ENCODE results near the gene CHCT1.

DNA sequence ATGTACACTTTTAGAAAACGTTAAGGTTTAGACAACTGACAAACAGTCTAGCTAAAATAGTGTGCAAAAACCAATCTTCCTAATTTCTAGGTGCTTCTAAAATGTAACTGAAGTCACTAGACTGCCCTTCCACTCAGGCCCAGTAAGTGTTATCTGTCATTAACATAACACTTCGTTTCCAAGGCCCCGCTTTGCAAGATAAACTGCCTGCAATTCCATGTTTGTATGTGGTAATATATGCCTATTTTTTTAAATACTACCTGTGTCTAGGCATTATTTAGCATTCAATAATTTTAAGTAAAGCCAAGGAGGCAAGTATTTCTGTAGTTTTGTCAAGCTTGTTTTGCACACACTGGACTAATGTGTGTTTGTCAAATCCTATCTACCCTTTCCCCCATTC, 33.5 kb upstream of the CHCT1 start:
- TF ChIP-seq, protein P1, sequence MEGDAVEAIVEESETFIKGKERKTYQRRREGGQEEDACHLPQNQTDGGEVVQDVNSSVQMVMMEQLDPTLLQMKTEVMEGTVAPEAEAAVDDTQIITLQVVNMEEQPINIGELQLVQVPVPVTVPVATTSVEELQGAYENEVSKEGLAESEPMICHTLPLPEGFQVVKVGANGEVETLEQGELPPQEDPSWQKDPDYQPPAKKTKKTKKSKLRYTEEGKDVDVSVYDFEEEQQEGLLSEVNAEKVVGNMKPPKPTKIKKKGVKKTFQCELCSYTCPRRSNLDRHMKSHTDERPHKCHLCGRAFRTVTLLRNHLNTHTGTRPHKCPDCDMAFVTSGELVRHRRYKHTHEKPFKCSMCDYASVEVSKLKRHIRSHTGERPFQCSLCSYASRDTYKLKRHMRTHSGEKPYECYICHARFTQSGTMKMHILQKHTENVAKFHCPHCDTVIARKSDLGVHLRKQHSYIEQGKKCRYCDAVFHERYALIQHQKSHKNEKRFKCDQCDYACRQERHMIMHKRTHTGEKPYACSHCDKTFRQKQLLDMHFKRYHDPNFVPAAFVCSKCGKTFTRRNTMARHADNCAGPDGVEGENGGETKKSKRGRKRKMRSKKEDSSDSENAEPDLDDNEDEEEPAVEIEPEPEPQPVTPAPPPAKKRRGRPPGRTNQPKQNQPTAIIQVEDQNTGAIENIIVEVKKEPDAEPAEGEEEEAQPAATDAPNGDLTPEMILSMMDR (IDR thresholded peaks at IDR 0.05; ENCODE audit: low read length): no peak
- TF ChIP-seq EZH2 (IDR thresholded peaks at IDR 0.05; ENCODE audit: borderline replicate concordance, low read length): no peak

Data from OCI-LY1 (cell line).